GM12878 (cell line): ENCODE results near the gene TESMIN. TPM values are rescaled to one million over a fixed set of nuclear protein-coding genes. Genes with fewer than 3 reads are reported as not detected.

Experiments
- ATAC-seq: fragments of 200-7000 bp; cut with Tn5 transposase; 3 replicates; pipeline ENCODE4 v1.9.1; 2020; ENCODE audit warnings: mild to moderate bottlenecking, moderate library complexity
- BruUV-seq: library from RNA; stranded (reverse); fragments of 400-500 nt; replicated peaks from 2 replicates; lab custom pipeline; 2021; lab: Mats Ljungman, UMichigan
- CTCF ChIA-PET: fragments of 300-600 bp; sonication (Branson Sonifier 250); formaldehyde crosslinking; extraction: SDS; loops from one replicate; lab custom pipeline; 2021; ENCODE audit warnings: inconsistent platforms; lab: Yijun Ruan, JAX
- POLR2A ChIA-PET: fragments of 350-600 bp; formaldehyde crosslinking; extraction: SDS; loops from one replicate; lab custom pipeline; 2021; ENCODE audit warnings: inconsistent platforms; lab: Charles Lee
- RAD21 ChIA-PET: fragments of 300-600 bp; sonication (Branson Sonifier 250); formaldehyde crosslinking; loops from one replicate; lab custom pipeline; 2023; ENCODE audit warnings: antibody characterized with exemption; ENCODE audit not compliant: unreplicated experiment; lab: Charles Lee
- SMC1A ChIA-PET: fragments of 300-600 bp; sonication (Branson Sonifier 250); formaldehyde crosslinking; loops from one replicate; lab custom pipeline; 2023; ENCODE audit not compliant: unreplicated experiment, uncharacterized antibody; lab: Charles Lee
- DNase-seq: peaks from one replicate; pipeline ENCODE4 v3.0.0-alpha.2; 2011; ENCODE audit warnings: low read depth, low spot score
- FAIRE-seq: peaks from 3 replicates; lab custom pipeline; 2011; peaks lifted over from hg19 to GRCh38; lab: Jason Lieb, UNC
- H2AFZ ChIP-seq: 2 replicates; pipeline ENCODE4 v1.6.0; 2011; ENCODE audit warnings: low read depth, low read length, control low read depth; ENCODE audit not compliant: control insufficient read depth
- H3K27ac ChIP-seq: 2 replicates; pipeline ENCODE4 v1.5.1; 2011; ENCODE audit warnings: control low read depth; ENCODE audit not compliant: control insufficient read depth, insufficient read depth
- H3K27me3 ChIP-seq, 2 experiments: replicated peaks in 1 of 2; 2 replicates each; pipeline versions ENCODE4 v1.6.0 to v1.6.1; 2011; ENCODE audit warnings: low read length in 1 of 2; ENCODE audit not compliant: control insufficient read depth in 2 of 2, insufficient read depth in 2 of 2
- H3K36me3 ChIP-seq, 2 experiments: 2 replicates each; pipeline ENCODE4 v1.5.1; 2011; ENCODE audit warnings: low read length in 1 of 2; ENCODE audit not compliant: control insufficient read depth in 2 of 2, insufficient read depth in 2 of 2
- H3K4me1 ChIP-seq: 2 replicates; pipeline ENCODE4 v1.6.1; 2011; ENCODE audit warnings: mild to moderate bottlenecking, low read length, moderate library complexity, mixed read lengths; ENCODE audit not compliant: control insufficient read depth, insufficient read depth
- H3K4me2 ChIP-seq: 2 replicates; pipeline ENCODE4 v1.6.0; 2011; ENCODE audit warnings: control low read depth; ENCODE audit not compliant: control insufficient read depth, insufficient read depth
- H3K4me3 ChIP-seq: fragments of 200-600 bp; sonication (generic); 2 replicates; pipeline ENCODE4 v1.5.1; 2016
- H3K79me2 ChIP-seq: 2 replicates; pipeline ENCODE4 v1.6.0; 2011; ENCODE audit warnings: low read length; ENCODE audit not compliant: control insufficient read depth, insufficient read depth
- H3K9ac ChIP-seq: 2 replicates; pipeline ENCODE4 v1.8.0; 2011; ENCODE audit warnings: low read length, control low read depth, mixed read lengths; ENCODE audit not compliant: control insufficient read depth, insufficient read depth
- H3K9me3 ChIP-seq: replicated peaks from 3 replicates; pipeline ENCODE4 v1.5.1; 2011; ENCODE audit warnings: mild to moderate bottlenecking, low read length; ENCODE audit not compliant: control insufficient read depth, insufficient read depth
- H4K20me1 ChIP-seq: 2 replicates; pipeline ENCODE4 v1.6.0; 2011; ENCODE audit not compliant: control insufficient read depth, insufficient read depth
- BACH1 ChIP-seq: fragments of 450-650 bp; IDR thresholded peaks from 2 replicates; pipeline ENCODE4 v1.6.1; 2017; ENCODE audit warnings: mild to moderate bottlenecking, borderline replicate concordance
- CEBPZ ChIP-seq: fragments of 150-350 bp; IDR thresholded peaks from 2 replicates; pipeline ENCODE4 v1.6.1; 2016; ENCODE audit warnings: low read depth, low read length
- E2F8 ChIP-seq: fragments of 450-650 bp; IDR thresholded peaks from 2 replicates; pipeline ENCODE4 v1.6.1; 2018; ENCODE audit warnings: mild to moderate bottlenecking, low read depth, moderate library complexity; ENCODE audit not compliant: partially characterized antibody
- KDM1A ChIP-seq: fragments of 200-600 bp; sonication (generic); IDR thresholded peaks from 2 replicates; pipeline ENCODE4 v1.6.1; 2016; ENCODE audit warnings: borderline replicate concordance
- KLF5 ChIP-seq: fragments of 450-650 bp; IDR thresholded peaks from 2 replicates; pipeline ENCODE4 v1.6.1; 2014; ENCODE audit warnings: mild to moderate bottlenecking; ENCODE audit not compliant: partially characterized antibody
- WGBS: methylation state at CpG from one replicate; pipeline ENCODE4 v1.1.6; 2016; ENCODE audit warnings: low lambda C conversion rate; ENCODE audit not compliant: insufficient replicate concordance, insufficient coverage; ENCODE audit errors: missing lambda C conversion rate; 5-methylcytosine and 5-hydroxymethylcytosine counted together
- in situ Hi-C: fragments of 300-500 bp; cut with MboI; formaldehyde crosslinking; loops from 9 replicates; pipeline ENCODE4 v1.14.3; 2018; ENCODE audit warnings: mixed read lengths
- intact Hi-C: fragments of 100-400 bp; cut with micrococcal nuclease; formaldehyde crosslinking; loops from one replicate; pipeline ENCODE4 v1.14.2; 2022; ENCODE audit not compliant: unreplicated experiment
- polyA plus RNA-seq, 11 experiments: library from polyadenylated mRNA; depleted of rRNA in 4 of 11; unstranded in 6 of 11; stranded (reverse) in 5 of 11; fragments of >200 nt; fragmentation: Nextera tagmentation in 4 of 11; fragmentation: Illumina TruSeq in 1 of 11; extraction: Ambion mirVana in 4 of 11; extraction: Trizol in 1 of 11; gene quantifications; 1 replicate in 1 of 11; 2 replicates in 10 of 11; pipeline versions ENCODE4 v1.2.1 to v1.2.3, GENCODE V29; 2011 to 2016; ENCODE audit warnings: inconsistent platforms in 2 of 11, missing spikeins in 2 of 11, low read depth in 1 of 11
- total RNA-seq, 4 experiments: library from RNA; depleted of rRNA in 3 of 4; stranded (reverse); fragments of >200 nt in 3 of 4; fragmentation: Illumina TruSeq in 1 of 4; extraction: Trizol in 1 of 4; gene quantifications; 2 replicates each; pipeline versions ENCODE4 v1.2.1 to v1.2.3, GENCODE V29; 2013 to 2021
- TF ChIP-seq, protein P1 (sequence below): fragments of 450-650 bp; IDR thresholded peaks from 2 replicates; pipeline ENCODE4 v1.6.1; 2017; ENCODE audit warnings: antibody characterized with exemption, mild to moderate bottlenecking, moderate library complexity

Gene TESMIN
- total and polyA plus RNA-seq, 10 of the 15 experiments (the other 5 are each of a cell fraction or from before 2014, with no cell fraction given), result 0.31 to 3.4 (median 1.2) TPM; not detected in 1

DNA sequence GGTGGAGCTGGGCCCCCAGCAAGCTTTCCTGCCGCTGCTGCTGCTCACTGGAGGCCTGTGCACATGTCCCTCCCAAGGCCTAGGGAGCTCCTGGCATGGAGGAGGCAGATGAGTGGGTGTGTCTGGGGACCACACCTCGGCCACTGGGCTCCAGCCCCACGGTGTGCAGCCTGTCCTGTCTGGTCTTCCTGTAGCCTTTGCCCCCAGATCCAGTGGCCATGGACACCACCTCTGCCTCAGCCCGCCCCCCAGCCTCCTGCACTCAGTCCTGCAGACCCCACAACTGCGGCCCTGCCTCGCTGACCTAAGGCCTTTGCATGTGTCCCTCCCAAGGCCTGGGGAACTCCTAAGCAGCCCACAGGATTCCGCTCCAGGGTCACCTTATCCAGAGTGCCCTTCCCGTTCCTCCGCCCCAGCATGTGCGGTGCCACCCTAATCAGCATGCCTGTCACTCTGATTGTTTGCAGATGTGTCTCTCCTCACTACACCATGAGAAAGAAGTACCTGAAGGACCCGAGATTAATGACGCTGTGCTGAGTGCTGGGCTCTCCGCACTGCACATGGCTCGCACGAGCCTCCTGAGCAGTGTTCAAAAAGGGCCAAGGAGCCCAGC lies 58.3 kb downstream of the TESMIN start (continued):
- TF ChIP-seq E2F8, result no peak

- ChIA-PET RAD21 (no interaction called here), SMC1A (no interaction called here), POLR2A (no interaction called here), CTCF (no interaction called here)
- H3K4me2 ChIP-seq, result no peak overlapping the region
- H3K27ac ChIP-seq, result no peak overlapping the region
- no peaks in the 10 kb centered on the region; the same call in 1 of the 3 replicates for H3K9me3 ChIP-seq
- no peak for TF ChIP-seq KLF5
- no peak for TF ChIP-seq BACH1
- TF ChIP-seq KDM1A, result no peak
- TF ChIP-seq, protein P1, sequence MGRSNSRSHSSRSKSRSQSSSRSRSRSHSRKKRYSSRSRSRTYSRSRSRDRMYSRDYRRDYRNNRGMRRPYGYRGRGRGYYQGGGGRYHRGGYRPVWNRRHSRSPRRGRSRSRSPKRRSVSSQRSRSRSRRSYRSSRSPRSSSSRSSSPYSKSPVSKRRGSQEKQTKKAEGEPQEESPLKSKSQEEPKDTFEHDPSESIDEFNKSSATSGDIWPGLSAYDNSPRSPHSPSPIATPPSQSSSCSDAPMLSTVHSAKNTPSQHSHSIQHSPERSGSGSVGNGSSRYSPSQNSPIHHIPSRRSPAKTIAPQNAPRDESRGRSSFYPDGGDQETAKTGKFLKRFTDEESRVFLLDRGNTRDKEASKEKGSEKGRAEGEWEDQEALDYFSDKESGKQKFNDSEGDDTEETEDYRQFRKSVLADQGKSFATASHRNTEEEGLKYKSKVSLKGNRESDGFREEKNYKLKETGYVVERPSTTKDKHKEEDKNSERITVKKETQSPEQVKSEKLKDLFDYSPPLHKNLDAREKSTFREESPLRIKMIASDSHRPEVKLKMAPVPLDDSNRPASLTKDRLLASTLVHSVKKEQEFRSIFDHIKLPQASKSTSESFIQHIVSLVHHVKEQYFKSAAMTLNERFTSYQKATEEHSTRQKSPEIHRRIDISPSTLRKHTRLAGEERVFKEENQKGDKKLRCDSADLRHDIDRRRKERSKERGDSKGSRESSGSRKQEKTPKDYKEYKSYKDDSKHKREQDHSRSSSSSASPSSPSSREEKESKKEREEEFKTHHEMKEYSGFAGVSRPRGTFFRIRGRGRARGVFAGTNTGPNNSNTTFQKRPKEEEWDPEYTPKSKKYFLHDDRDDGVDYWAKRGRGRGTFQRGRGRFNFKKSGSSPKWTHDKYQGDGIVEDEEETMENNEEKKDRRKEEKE, result no peak
- no peak for TF ChIP-seq CEBPZ
- no peaks in the 10 kb centered on the region for H4K20me1 ChIP-seq
- BruUV-seq, result no TSS peak
- no peak for ATAC-seq
- no peaks in the 10 kb centered on the region for H3K36me3 ChIP-seq
- no peaks in the 10 kb centered on the region for H3K79me2 ChIP-seq
- no peak overlapping the region for H3K9ac ChIP-seq
- H3K27me3 ChIP-seq, result peaks cover 0 to 5% of the 10 kb centered on the region in 2 experiments; a peak in 3 of 4 replicates
- no peak for DNase-seq
- no peak overlapping the region for H2AFZ ChIP-seq
- no peak for FAIRE-seq
- no peaks in the 10 kb centered on the region for H3K4me1 ChIP-seq
- 40% methylated on average over 8 of the region's 10 CpGs for WGBS
- in situ Hi-C loops (no loop called here), intact Hi-C loops (no loop called here)
- no peak overlapping the region for H3K4me3 ChIP-seq
Observed at GRCh38 chr11:68692115-68692514, 59.2 kb downstream of the TESMIN start.
